Uterus (tissue), 4 donors: ENCODE measurements around the gene PACRG. TPM values are rescaled to one million over a fixed set of nuclear protein-coding genes. Genes with fewer than 3 reads are reported as not detected.

Source experiments
- DNase-seq, 2 donors: peaks; one replicate each; pipeline ENCODE4 v3.0.0-alpha.2; 2019 to 2020
- H3K27ac ChIP-seq, 2 donors: fragments of 200-600 bp; sonication (generic); 1 replicate in 1 of 2; 2 replicates in 1 of 2; pipeline ENCODE4 v1.5.1; 2016 to 2018
- H3K27me3 ChIP-seq, 2 donors: fragments of 200-600 bp; sonication (generic); one replicate each; pipeline ENCODE4 v1.5.1; 2018 to 2019; ENCODE audit warnings: control low read depth in 1 of 2
- H3K36me3 ChIP-seq, 2 donors: fragments of 200-600 bp; sonication (generic); one replicate each; pipeline ENCODE4 v1.5.1; 2019; ENCODE audit warnings: control low read depth in 1 of 2
- H3K4me1 ChIP-seq, 2 donors: fragments of 200-600 bp; sonication (generic); one replicate each; pipeline ENCODE4 v1.5.1; 2018 to 2019; ENCODE audit warnings: control low read depth in 1 of 2
- H3K4me3 ChIP-seq, 2 donors: fragments of 200-600 bp; sonication (generic); 1 replicate in 1 of 2; 2 replicates in 1 of 2; pipeline ENCODE4 v1.5.1; 2018 to 2019; ENCODE audit warnings: mild to moderate bottlenecking in 1 of 2
- H3K9me3 ChIP-seq, 2 donors: fragments of 200-600 bp; sonication (generic); one replicate each; pipeline ENCODE4 v1.5.1; 2019; ENCODE audit warnings: control low read depth in 1 of 2
- POLR2A ChIP-seq, 2 donors: fragments of 450-650 bp; IDR thresholded peaks; one replicate each; pipeline ENCODE4 v1.6.1; 2016; ENCODE audit warnings: antibody characterized with exemption in 2 of 2, mild to moderate bottlenecking in 1 of 2, moderate library complexity in 1 of 2
- intact Hi-C: fragments of 100-400 bp; cut with DNase I; formaldehyde crosslinking; loops from one replicate; pipeline ENCODE4 v1.15.1; 2023; ENCODE audit warnings: low total_unique reads
- total RNA-seq, 4 donors: library from RNA; depleted of rRNA in 3 of 4; stranded (reverse); fragments of >200 nt in 3 of 4; gene quantifications; one replicate each; pipeline versions ENCODE4 v1.1.0 to v1.2.4, GENCODE V29; 2014 to 2023
- TF ChIP-seq, protein P1 (sequence below), 4 experiments: fragments of 200-600 bp in 2 of 4; fragments of 450-650 bp in 2 of 4; sonication (generic) in 2 of 4; IDR thresholded peaks; one replicate each; pipeline ENCODE4 v1.5.1; 2016 to 2019; ENCODE audit warnings: antibody characterized with exemption in 4 of 4, mild to moderate bottlenecking in 2 of 4, moderate library complexity in 1 of 4
- donor health status: DM: yes; HTN: yes; CAD: no.

The PACRG gene
- total RNA-seq, 4 donors from 2014 or later, result 4.6 to 12.3 (median 7.5) TPM

- peaks cover 0 to 2% of the 10 kb centered on the region in 2 donors for H3K9me3 ChIP-seq
Observed at GRCh38 chr6:162681447-162681846, 46.3 kb upstream of the PACRG start.

DNA sequence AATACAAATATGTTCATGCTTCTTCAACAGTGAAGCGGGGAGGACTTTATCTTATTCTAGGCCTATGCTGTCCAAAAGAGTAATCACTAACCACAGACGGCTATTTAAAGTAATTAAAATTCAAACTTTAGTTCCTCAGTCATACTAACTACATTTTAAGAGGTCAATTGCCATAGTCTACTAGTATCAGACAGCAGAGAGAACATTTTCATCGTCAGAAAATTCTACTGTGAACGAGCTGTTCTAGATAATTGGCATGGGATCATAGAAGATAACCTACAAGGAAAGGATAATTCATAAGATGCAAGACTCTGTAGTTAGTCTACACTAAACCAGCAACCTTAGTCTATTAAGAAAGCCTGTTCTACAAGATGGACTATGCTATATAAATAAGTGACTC is 44.6 kb upstream of the PACRG start:
- no peak overlapping the region for H3K4me3 ChIP-seq
- no peak overlapping the region for H3K27ac ChIP-seq
- intact Hi-C loops, result no loop called here
- H3K36me3 ChIP-seq, result no peaks in the 10 kb centered on the region
- H3K9me3 ChIP-seq, result peaks cover 0 to 2% of the 10 kb centered on the region in 2 donors
- no peak for TF ChIP-seq POLR2A (IDR thresholded peaks at IDR 0.05)
- TF ChIP-seq, protein P1, sequence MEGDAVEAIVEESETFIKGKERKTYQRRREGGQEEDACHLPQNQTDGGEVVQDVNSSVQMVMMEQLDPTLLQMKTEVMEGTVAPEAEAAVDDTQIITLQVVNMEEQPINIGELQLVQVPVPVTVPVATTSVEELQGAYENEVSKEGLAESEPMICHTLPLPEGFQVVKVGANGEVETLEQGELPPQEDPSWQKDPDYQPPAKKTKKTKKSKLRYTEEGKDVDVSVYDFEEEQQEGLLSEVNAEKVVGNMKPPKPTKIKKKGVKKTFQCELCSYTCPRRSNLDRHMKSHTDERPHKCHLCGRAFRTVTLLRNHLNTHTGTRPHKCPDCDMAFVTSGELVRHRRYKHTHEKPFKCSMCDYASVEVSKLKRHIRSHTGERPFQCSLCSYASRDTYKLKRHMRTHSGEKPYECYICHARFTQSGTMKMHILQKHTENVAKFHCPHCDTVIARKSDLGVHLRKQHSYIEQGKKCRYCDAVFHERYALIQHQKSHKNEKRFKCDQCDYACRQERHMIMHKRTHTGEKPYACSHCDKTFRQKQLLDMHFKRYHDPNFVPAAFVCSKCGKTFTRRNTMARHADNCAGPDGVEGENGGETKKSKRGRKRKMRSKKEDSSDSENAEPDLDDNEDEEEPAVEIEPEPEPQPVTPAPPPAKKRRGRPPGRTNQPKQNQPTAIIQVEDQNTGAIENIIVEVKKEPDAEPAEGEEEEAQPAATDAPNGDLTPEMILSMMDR (IDR thresholded peaks at IDR 0.05), result no peak
- H3K27me3 ChIP-seq, result no peaks in the 10 kb centered on the region
- DNase-seq, result no peak
- peaks cover 0 to 4% of the 10 kb centered on the region in 2 donors for H3K4me1 ChIP-seq

More at GRCh38 chr6:162681447-162681846, 46.3 kb upstream of the PACRG start:
- Histone ChIP-seq H3K4me1 (peaks cover 0 to 4% of the 10 kb centered on the region in 2 donors), H3K27me3 (no peaks in the 10 kb centered on the region), H3K36me3 (no peaks in the 10 kb centered on the region), H3K4me3 (no peak overlapping the region), H3K27ac (no peak overlapping the region)
- intact Hi-C loops, result no loop called here
- DNase-seq, result no peak
- no peak for TF ChIP-seq POLR2A (IDR thresholded peaks at IDR 0.05)
- TF ChIP-seq, protein P1 (IDR thresholded peaks at IDR 0.05), result no peak

- no peak for DNase-seq
- Histone ChIP-seq H3K9me3 (no peaks in the 10 kb centered on the region), H3K4me3 (no peak overlapping the region), H3K27ac (no peak overlapping the region), H3K36me3 (no peaks in the 10 kb centered on the region), H3K4me1 (peaks cover 0 to 4% of the 10 kb centered on the region in 2 donors), H3K27me3 (no peaks in the 10 kb centered on the region)
- TF ChIP-seq, protein P1 (IDR thresholded peaks at IDR 0.05), result no peak
- TF ChIP-seq POLR2A (IDR thresholded peaks at IDR 0.05), result no peak
- intact Hi-C loops, result no loop called here
Observed at GRCh38 chr6:162684052-162684451, 43.7 kb upstream of the PACRG start.

- H3K27me3 ChIP-seq, result no peaks in the 10 kb centered on the region
- H3K4me3 ChIP-seq, result no peak overlapping the region
- no peak overlapping the region for H3K27ac ChIP-seq
- intact Hi-C loops, result no loop called here
- H3K36me3 ChIP-seq, result no peaks in the 10 kb centered on the region
- no peaks in the 10 kb centered on the region for H3K9me3 ChIP-seq
- TF ChIP-seq POLR2A (IDR thresholded peaks at IDR 0.05), result no peak
- TF ChIP-seq, protein P1 (IDR thresholded peaks at IDR 0.05), result no peak
- H3K4me1 ChIP-seq, result peaks cover 0 to 4% of the 10 kb centered on the region in 2 donors
- DNase-seq, result no peak
Observed at GRCh38 chr6:162684961-162685360, 42.8 kb upstream of the PACRG start.

GRCh38 chr6:162685586-162685985 is 42.2 kb upstream of the PACRG start:
- H3K36me3 ChIP-seq, result no peaks in the 10 kb centered on the region
- no peak overlapping the region for H3K4me3 ChIP-seq
- intact Hi-C loops, result no loop called here
- DNase-seq, result no peak
- no peaks in the 10 kb centered on the region for H3K27me3 ChIP-seq
- H3K27ac ChIP-seq, result no peak overlapping the region
- no peaks in the 10 kb centered on the region for H3K9me3 ChIP-seq
- TF ChIP-seq POLR2A (IDR thresholded peaks at IDR 0.05), result no peak
- TF ChIP-seq, protein P1 (IDR thresholded peaks at IDR 0.05), result no peak
- peaks cover 0 to 4% of the 10 kb centered on the region in 2 donors for H3K4me1 ChIP-seq
